Endothelial cell of umbilical vein (primary cell): Measurements from ENCODE around the gene KAT2B.

Experiments used
- FOS ChIP-seq: IDR thresholded peaks from 2 replicates; pipeline ENCODE4 v1.6.1; 2011; ENCODE audit warnings: mild to moderate bottlenecking, low read length, moderate library complexity, borderline replicate concordance; ENCODE audit not compliant: insufficient read depth
- JUN ChIP-seq: IDR thresholded peaks from 2 replicates; pipeline ENCODE4 v1.6.1; 2011; ENCODE audit warnings: borderline replicate concordance, low read depth; ENCODE audit not compliant: insufficient read length, insufficient read depth
- MAX ChIP-seq: IDR thresholded peaks from 2 replicates; pipeline ENCODE4 v1.6.1; 2011; ENCODE audit not compliant: insufficient read depth, insufficient read length
- MYC ChIP-seq: IDR thresholded peaks from one replicate; pipeline ENCODE4 v1.6.1; 2011; ENCODE audit warnings: mild to moderate bottlenecking, low read depth, low read length
- POLR2A ChIP-seq: IDR thresholded peaks from 2 replicates; pipeline ENCODE4 v1.6.1; 2012; ENCODE audit warnings: low read depth, mild to moderate bottlenecking, control low read depth, low read length
- POLR2AphosphoS5 ChIP-seq: IDR thresholded peaks from 2 replicates; pipeline ENCODE4 v1.6.1; 2012; ENCODE audit warnings: low read depth, mild to moderate bottlenecking, control low read depth, low read length, moderate library complexity; ENCODE audit not compliant: insufficient read depth
- TF ChIP-seq, protein P1 (sequence below), 2 donors: IDR thresholded peaks; 1 replicate in 1 of 2; 2 replicates in 1 of 2; pipeline ENCODE4 v1.5.1; 2011; ENCODE audit warnings: low read length in 2 of 2, mild to moderate bottlenecking in 2 of 2, moderate library complexity in 2 of 2, control low read depth in 1 of 2, inconsistent platforms in 1 of 2, low read depth in 1 of 2; ENCODE audit not compliant: insufficient read depth in 1 of 2; ENCODE audit errors: extremely low read depth in 1 of 2

GRCh38 chr3:20154078-20154477, 113.8 kb downstream of the KAT2B start:
- TF ChIP-seq, protein P1, sequence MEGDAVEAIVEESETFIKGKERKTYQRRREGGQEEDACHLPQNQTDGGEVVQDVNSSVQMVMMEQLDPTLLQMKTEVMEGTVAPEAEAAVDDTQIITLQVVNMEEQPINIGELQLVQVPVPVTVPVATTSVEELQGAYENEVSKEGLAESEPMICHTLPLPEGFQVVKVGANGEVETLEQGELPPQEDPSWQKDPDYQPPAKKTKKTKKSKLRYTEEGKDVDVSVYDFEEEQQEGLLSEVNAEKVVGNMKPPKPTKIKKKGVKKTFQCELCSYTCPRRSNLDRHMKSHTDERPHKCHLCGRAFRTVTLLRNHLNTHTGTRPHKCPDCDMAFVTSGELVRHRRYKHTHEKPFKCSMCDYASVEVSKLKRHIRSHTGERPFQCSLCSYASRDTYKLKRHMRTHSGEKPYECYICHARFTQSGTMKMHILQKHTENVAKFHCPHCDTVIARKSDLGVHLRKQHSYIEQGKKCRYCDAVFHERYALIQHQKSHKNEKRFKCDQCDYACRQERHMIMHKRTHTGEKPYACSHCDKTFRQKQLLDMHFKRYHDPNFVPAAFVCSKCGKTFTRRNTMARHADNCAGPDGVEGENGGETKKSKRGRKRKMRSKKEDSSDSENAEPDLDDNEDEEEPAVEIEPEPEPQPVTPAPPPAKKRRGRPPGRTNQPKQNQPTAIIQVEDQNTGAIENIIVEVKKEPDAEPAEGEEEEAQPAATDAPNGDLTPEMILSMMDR (IDR thresholded peaks at IDR 0.05; ENCODE audit: extremely low read depth in 1 of 2, insufficient read depth in 1 of 2, low read depth in 1 of 2, low read length in 2 of 2): no peak
- TF ChIP-seq JUN (no peak), POLR2AphosphoS5 (no peak), POLR2A (no peak), FOS (no peak), MYC (no peak), MAX (no peak)
